GM23338 (cell line): ENCODE data around the gene IFNA17.
"Not testable (repeated sequence)": the region's sequence is repeated elsewhere in the genome, so short reads cannot be mapped to it uniquely, and the experiment has no call there.

Source experiments
- EZH2 ChIP-seq: fragments of 200-600 bp; sonication (generic); IDR thresholded peaks from one replicate; pipeline ENCODE4 v1.8.0; 2017; ENCODE audit warnings: antibody characterized with exemption, mild to moderate bottlenecking, low read depth; ENCODE audit not compliant: unreplicated experiment
- NANOG ChIP-seq: IDR thresholded peaks from 2 replicates; pipeline ENCODE4 v1.6.1; 2016; ENCODE audit warnings: antibody characterized with exemption, borderline replicate concordance
- ZNF114 ChIP-seq: fragments of 250-450 bp; sonication (Bioruptor Pico); IDR thresholded peaks from 2 replicates; pipeline ENCODE4 v1.5.0; 2020; ENCODE audit warnings: mild to moderate bottlenecking, moderate library complexity

DNA sequence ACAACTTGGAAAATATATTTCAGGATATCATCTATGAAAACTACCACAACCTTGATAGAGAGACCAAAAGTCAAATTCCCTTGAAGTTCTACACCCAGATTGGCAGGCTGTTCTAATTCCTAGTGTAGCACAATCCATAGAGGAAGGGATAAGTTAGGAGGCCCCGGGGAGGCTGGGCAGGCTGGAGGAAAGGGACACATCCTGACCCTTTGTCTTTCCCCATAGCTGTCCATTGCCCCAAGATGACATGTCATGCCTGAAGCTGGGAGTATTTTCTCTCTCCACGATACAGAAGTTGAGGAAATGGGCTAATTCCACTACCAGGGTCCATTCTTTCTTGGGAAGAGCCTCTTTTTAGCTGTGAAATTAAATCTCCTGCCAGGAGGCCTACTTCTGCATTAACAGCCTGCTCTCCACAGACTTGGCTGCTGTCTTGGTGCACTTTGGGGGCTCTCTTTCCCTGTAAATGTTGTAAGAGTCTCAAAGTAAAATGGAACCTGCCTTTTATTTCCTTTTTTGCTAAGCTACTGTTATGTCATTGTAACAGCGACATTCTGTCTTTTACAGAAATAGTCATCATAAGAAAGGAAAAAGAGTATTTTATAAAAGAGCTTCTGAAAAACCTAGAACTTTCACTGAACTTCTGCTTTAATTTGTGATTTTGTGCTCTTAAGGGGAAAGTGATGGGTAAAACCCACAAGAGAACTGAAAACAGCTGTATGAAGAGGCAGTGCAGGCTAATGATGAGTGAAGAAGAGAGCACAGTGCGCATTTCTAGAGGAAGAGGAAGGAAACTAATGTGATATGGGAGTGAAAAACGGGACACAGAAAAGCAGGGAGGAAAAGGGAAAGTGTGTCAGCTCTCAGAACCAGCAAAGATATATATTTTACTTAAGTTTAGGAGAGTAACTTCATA is 14.4 kb downstream of the IFNA17 start:
- TF ChIP-seq NANOG, EZH2, ZNF114: not testable (repeated sequence)
